ENCODE results near the gene AXDND1.
A peak's percentile ranks its signal among the peaks of the same experiment; 100 is the strongest.

Gene AXDND1

DNA sequence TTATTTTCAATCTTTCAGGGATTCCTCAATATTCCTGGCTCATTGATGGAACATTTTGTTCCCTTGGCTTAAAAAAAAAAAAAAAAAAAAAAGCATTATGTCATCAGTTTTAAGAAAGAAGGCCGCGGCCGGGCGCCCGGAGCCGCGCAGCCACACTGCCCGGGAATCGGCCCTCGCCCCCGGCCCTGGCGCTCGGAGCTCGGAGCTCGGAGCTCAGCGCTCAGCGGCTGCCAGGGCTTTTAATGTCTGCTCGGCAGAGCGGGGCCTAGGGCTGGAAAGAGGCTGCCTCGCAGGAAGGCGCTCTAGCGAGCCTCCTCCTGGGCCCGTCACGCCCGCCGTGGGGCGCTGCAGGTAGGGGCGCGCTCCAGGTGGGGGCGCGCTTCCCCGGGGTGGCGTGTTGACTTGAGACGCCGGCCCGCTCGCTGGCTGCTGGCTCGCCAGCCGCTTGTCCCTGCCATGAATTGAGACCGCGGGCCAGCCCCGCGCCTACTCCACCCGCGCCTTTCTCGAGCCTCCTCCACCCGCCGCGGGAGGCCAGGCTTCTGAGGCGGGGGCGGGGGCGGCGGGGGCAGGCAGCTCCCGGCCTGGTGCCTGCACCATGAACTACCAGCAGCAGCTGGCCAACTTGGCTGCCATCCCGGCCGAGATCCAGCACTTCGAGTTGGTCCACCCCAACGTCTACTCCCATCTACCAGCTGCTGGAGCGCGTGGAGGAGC is 220.5 kb downstream of the AXDND1 start:
- DNase-seq: peak in 2 of 3 donors; percentile 1 to 25

DNA sequence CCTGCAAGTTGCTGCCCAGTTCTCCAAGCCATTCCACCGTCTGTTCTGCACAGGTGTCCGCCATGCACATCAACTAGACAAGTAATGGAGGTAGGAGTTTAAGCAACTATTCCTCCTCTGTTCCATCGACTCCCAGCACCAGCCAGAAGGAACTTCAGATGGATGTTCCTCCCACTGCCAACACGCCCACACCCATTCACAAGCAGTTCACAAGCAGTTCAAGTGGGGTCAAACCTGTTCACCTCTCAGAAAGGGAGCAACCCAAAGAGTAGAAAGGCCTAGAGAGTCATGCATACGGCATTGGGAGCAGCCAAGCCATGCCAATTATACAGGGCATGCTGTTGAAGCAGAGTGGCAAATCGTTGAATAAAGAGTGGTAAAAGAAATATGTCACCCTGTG is 221.6 kb downstream of the AXDND1 start:
- no peak for DNase-seq

DNA sequence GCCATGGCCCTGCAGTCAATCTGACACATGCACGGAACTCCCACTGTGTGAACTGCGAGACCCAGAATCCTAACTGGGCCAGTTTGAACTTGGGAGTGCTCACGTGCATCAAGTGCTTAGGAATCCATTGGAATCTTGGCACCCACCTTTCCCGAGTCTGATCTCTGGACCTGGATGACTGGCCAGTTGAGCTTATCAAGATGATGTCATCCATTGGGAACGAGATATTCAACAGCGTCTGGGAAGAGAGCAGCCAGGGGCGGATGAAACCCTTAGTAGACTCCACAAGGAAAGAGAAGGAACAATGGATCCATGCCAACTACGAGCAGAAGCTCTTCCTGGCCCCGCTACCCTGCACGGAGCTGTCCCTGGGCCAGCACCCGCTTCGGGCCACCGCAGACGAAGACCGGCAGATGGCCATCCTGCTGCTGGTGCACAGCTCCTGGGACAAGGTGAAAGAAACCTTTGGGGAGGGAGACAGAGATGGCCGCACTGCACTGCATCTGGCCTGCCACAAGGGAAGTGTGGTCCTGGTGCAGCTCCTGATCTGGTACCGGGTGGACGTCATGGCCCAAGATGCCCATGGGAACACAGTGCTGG is 222.8 kb downstream of the AXDND1 start:
- DNase-seq: no peak

DNA sequence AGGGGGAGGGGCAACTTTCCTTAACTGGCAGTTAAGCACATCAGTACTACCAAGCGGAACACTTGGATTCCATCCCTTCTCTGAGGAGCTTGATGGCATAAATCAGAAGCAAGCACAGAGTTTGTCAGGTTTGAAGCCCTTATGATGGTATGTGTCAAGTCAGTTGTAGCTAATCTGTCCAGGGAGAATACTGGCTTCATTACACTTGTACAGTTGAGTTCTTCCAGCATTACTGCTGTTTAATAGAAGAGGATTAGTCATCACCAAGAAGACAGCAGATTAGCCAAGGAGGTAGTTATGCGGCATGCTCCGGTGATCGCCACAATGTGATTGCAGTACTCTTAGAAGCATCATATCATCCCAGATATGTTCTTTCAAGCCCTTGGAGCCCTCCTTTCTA is 223.7 kb downstream of the AXDND1 start:
- no peak for DNase-seq

DNA sequence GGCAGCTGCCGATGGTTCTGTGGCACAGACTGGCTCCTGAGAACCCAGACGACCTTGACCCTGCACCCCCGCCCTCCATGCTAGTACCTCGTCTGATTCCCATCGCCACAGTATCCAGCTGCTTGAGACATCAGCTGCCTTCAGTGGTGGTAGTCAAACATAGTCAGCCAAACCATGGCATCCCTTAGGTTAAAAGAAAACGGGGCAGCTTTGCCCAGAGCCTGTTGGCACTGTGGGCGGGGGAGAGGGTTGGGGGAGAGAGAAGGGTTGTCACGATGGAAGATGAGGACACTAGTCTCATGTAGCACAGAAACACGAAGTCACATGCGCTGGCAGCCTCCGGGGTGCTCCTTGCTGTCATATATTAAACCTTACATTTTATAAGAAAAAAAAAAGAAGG is 224.9 kb downstream of the AXDND1 start:
- DNase-seq: no peak

DNA sequence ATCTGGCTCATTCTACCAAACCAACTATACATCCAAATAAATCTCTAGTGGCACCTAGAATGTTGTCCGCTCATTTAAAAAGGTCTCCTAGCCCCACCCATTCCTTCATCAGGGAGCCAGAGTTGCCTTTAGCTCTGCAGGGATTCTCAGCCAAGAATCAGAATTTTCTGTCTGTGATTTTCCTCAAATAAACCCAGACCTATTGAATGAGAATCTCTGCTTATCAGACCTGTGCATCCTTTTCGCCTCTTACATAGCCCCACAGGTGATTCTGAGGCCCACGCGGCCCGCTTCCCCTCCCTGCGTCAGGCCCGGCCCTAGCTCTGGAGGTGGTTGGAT is 225.5 kb downstream of the AXDND1 start:
- DNase-seq: no peak

DNA sequence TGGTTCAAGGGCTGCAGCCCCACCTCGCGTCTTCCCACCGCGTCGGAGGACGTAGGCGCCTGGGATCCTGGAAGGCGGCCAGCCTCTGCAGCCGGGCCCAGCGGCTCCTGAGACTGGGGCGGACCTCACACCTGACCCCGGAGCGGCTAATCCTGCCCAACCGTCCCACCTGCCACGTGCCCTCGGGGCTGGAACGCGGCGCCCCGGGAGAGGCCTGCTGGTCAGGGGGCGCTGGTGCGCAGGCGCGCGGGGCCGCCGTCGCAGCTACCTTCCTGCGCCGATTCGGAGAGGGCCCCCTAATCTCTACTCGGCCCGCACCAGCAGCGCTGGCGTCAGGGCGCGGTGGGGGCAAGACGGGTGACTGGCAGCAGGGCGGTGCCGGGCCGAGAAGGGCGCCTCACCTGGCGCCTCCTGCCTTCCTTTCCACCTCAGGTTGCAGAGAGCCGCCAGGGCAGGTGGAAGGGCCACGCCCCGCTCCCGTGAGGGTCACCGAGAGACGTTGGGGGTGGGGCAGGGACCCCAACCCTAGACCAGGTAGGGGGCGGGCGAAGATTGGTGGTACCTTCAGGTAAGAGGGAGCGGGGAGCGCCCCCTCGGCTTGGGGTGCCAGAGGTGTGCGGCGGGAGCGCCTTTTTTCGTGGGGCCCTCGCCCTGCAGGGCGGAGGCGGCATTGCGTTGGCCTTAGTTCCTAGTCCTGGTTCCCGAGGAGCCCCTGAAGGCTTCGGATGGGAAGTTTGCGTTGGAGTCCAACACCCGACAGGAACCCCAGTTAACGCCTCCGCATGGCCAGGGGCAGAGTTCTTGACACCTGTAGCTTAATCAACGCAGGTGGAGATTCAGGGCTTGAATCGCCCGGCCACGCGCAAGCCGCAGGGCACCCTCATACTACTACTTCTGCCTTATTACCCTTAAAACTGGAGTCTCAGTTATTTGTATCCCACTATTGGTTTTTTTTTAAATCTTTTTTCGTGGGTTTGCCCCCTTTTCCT is 226.1 kb downstream of the AXDND1 start, which contains the start of gene TDRD5:
Gene TDRD5, plus strand, starts transcription at position 241 of the 989 bp plus-strand sequence. CDS start 784 bp downstream, outside the sequence.
- no peak for DNase-seq

DNA sequence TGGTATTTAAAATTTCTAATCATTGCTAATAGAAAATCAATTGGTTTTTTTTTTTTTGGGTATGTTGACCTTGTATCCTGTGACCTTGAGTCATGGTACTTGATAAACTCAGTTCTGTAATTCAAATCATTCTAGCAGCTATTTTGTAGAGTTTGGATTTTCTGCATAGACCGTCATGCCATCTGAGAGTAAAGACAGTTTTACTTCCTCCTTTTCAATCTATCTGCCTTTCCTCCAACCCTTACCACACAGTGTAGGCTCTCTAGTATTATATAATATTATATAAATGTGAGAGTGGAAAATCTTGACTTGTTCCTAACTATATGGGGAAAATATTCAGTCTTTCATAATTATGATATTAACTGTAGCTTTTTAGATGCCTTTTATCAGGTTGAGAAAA is 232.9 kb downstream of the AXDND1 start:
- peak in 2 of 3 donors; percentile 4 to 23 for DNase-seq

DNA sequence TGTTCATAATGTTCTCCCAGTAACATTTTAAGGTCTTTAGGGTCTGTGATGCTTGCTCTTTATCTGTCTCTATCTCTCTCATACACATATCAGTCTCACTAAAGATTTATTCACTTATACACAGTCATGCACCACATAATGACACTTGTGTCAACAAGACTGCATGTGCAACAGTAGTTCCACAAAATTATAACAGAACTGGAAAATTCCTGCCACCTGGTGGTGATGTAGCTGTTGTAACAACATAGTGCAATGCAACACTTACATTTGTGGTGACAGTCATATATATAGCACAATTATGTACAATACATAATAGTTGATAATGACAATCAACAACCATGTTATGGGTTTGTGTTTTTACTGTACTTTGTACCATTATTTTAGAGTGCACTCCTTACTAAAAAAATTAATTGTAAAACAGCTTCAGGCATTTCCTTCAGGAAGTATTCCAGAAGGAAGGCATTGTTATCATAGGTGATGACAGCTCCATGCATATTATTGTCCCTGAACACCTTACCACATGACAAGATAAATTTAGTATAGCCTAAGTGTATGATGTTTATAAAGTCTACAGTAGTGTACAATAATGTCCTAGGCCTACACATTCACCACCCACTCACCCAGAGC is 234.0 kb downstream of the AXDND1 start:
- peak; percentile 27 to 38 (median 33) for DNase-seq

DNA sequence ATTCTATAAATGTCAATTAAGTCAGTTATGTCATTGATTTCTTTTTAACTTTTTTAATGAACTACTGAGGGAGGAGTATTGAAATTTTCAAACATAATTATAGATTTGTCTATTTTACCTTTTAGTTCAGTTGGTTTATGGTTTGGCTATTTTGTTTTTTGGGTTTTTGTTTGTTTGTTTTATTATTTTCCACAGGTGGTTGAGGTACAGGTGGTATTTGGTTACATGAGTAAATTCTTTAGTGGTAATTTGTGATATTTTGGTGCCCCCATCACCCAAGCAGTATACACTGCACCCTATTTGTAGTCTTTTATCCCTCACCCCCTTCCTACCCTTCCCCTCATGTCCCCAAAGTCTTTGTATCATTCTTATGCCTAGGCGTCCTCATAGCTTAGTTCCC is 235.3 kb downstream of the AXDND1 start:
- no peak for DNase-seq
